B cell (primary cell): ENCODE results near the gene TSPAN9. TPM values are rescaled to one million over a fixed set of nuclear protein-coding genes. Genes with fewer than 3 reads are reported as not detected.

Experiments used
- ATAC-seq: fragments of 200-7000 bp; cut with Tn5 transposase; one replicate; pipeline ENCODE4 v1.10.0; 2021; ENCODE audit warnings: low read depth, mild to moderate bottlenecking, moderate number of reproducible peaks, moderate library complexity
- CTCF ChIA-PET: fragments of 350-600 bp; sonication (Branson Sonifier 250); formaldehyde crosslinking; loops from one replicate; lab custom pipeline; 2021; ENCODE audit warnings: antibody characterized with exemption, inconsistent platforms; lab: Charles Lee
- POLR2A ChIA-PET: fragments of 350-600 bp; sonication (Branson Sonifier 250); formaldehyde crosslinking; loops from one replicate; lab custom pipeline; 2021; ENCODE audit warnings: antibody characterized with exemption; lab: Charles Lee
- DNase-seq: peaks from one replicate; pipeline ENCODE4 v3.0.0; 2013
- H2AFZ ChIP-seq: 2 replicates; pipeline ENCODE4 v1.6.1; 2012; ENCODE audit warnings: mild to moderate bottlenecking, low read depth, low read length; ENCODE audit not compliant: insufficient read depth, poor library complexity, severe bottlenecking
- H3K27ac ChIP-seq, 2 donors: 1 replicate in 1 of 2; 2 replicates in 1 of 2; pipeline ENCODE4 v1.5.1; 2012 to 2013; ENCODE audit warnings: low read length in 2 of 2, mild to moderate bottlenecking in 2 of 2, moderate library complexity in 1 of 2
- H3K27me3 ChIP-seq, 4 experiments: fragments of 200-600 bp in 1 of 4; sonication (generic) in 1 of 4; replicated peaks in 1 of 4; 1 replicate in 2 of 4; 2 replicates in 2 of 4; pipeline versions ENCODE4 v1.6.1 to v1.7.0; 2013 to 2016; ENCODE audit warnings: low read length in 3 of 4, mild to moderate bottlenecking in 2 of 4, mixed read lengths in 1 of 4, moderate library complexity in 1 of 4; ENCODE audit not compliant: insufficient read depth in 4 of 4, control insufficient read depth in 3 of 4; ENCODE audit errors: control extremely low read depth in 1 of 4
- H3K36me3 ChIP-seq, 2 experiments: replicated peaks in 1 of 2; 1 replicate in 1 of 2; 2 replicates in 1 of 2; pipeline versions ENCODE4 v1.6.1 to v1.7.1; 2013; ENCODE audit warnings: low read length in 1 of 2; ENCODE audit not compliant: insufficient read depth in 2 of 2, control insufficient read depth in 1 of 2; ENCODE audit errors: control extremely low read depth in 1 of 2, extremely low read depth in 1 of 2
- H3K4me1 ChIP-seq, 2 donors: fragments of 200-600 bp in 1 of 2; sonication (generic) in 1 of 2; 1 replicate in 1 of 2; 2 replicates in 1 of 2; pipeline versions ENCODE4 v1.5.1 to v1.6.1; 2013 to 2017; ENCODE audit warnings: low read length in 2 of 2; ENCODE audit not compliant: control insufficient read depth in 2 of 2, insufficient read depth in 2 of 2
- H3K4me2 ChIP-seq: replicated peaks from 2 replicates; pipeline ENCODE3; 2012; ENCODE audit warnings: mild to moderate bottlenecking, low read depth, low read length; ENCODE audit not compliant: poor library complexity, severe bottlenecking
- H3K4me3 ChIP-seq, 5 experiments: fragments of 200-600 bp in 1 of 5; sonication (generic) in 1 of 5; 1 replicate in 3 of 5; 2 replicates in 2 of 5; pipeline versions ENCODE4 v1.5.1 to v1.7.0; 2011 to 2016; ENCODE audit warnings: low read length in 4 of 5, mild to moderate bottlenecking in 4 of 5, low read depth in 2 of 5, control low read depth in 1 of 5, moderate library complexity in 1 of 5; ENCODE audit not compliant: insufficient read depth in 1 of 5; ENCODE audit errors: control extremely low read depth in 1 of 5, extremely low read depth in 1 of 5
- H3K79me2 ChIP-seq: fragments of 200-600 bp; sonication (generic); one replicate; pipeline ENCODE4 v1.6.0; 2016; ENCODE audit warnings: low read length; ENCODE audit not compliant: control insufficient read depth, insufficient read depth
- H3K9ac ChIP-seq: fragments of 200-600 bp; sonication (generic); 2 replicates; pipeline ENCODE4 v1.6.1; 2017; ENCODE audit warnings: mild to moderate bottlenecking, low read length, moderate library complexity
- H3K9me3 ChIP-seq, 3 donors: one replicate each; pipeline versions ENCODE4 v1.6.1 to v1.7.1; 2013; ENCODE audit warnings: low read length in 2 of 3; ENCODE audit not compliant: control insufficient read depth in 2 of 3, insufficient read depth in 1 of 3; ENCODE audit errors: control extremely low read depth in 1 of 3
- H4K20me1 ChIP-seq: 2 replicates; pipeline ENCODE4 v1.6.0; 2012; ENCODE audit warnings: mild to moderate bottlenecking, low read length; ENCODE audit not compliant: insufficient read depth, control insufficient read depth, poor library complexity, severe bottlenecking
- H3K27ac Mint-ChIP-seq: one replicate; pipeline ENCODE4 v1.8.0; 2021; ENCODE audit warnings: mixed read lengths
- H3K27me3 Mint-ChIP-seq: one replicate; pipeline ENCODE4 v1.8.0; 2021; ENCODE audit warnings: mixed read lengths
- H3K4me1 Mint-ChIP-seq: one replicate; pipeline ENCODE4 v1.8.0; 2021; ENCODE audit warnings: mixed read lengths
- H3K4me3 Mint-ChIP-seq: one replicate; pipeline ENCODE4 v1.8.0; 2021; ENCODE audit warnings: mixed read lengths
- H3K9me3 Mint-ChIP-seq: one replicate; pipeline ENCODE4 v1.8.0; 2022; ENCODE audit warnings: mixed read lengths; ENCODE audit not compliant: insufficient read depth
- EZH2 ChIP-seq: IDR thresholded peaks from 2 replicates; pipeline ENCODE4 v1.6.1; 2012; ENCODE audit warnings: borderline replicate concordance, low read depth, mild to moderate bottlenecking, moderate library complexity, low read length; ENCODE audit not compliant: insufficient read depth, poor library complexity, severe bottlenecking
- WGBS: methylation state at CpG from one replicate; pipeline ENCODE4 v1.1.5; 2013; ENCODE audit warnings: missing lambda C conversion rate; ENCODE audit not compliant: insufficient coverage; 5-methylcytosine and 5-hydroxymethylcytosine counted together
- intact Hi-C: fragments of 100-400 bp; cut with micrococcal nuclease; formaldehyde crosslinking; loops from one replicate; pipeline ENCODE4 v1.10.0; 2022
- polyA plus RNA-seq: library from polyadenylated mRNA; depleted of rRNA; stranded (reverse); fragments of >200 nt; gene quantifications from 2 replicates; pipeline ENCODE4 v1.2.3, GENCODE V29; 2012
- total RNA-seq, 2 donors: library from RNA; stranded (reverse); fragments of 120-200 nt in 1 of 2; gene quantifications; 1 replicate in 1 of 2; 2 replicates in 1 of 2; pipeline versions ENCODE4 v1.2.3 to v1.2.4, GENCODE V29; 2013 to 2022
- TF ChIP-seq, protein P1 (sequence below): fragments of 200-600 bp; IDR thresholded peaks from one replicate; pipeline ENCODE4 v1.8.0; 2022; ENCODE audit warnings: antibody characterized with exemption, mild to moderate bottlenecking

The TSPAN9 gene
- total and polyA plus RNA-seq, 2 donors (not counting 1 experiment from before 2014, with no cell fraction given): 0.15 to 0.37 TPM

DNA sequence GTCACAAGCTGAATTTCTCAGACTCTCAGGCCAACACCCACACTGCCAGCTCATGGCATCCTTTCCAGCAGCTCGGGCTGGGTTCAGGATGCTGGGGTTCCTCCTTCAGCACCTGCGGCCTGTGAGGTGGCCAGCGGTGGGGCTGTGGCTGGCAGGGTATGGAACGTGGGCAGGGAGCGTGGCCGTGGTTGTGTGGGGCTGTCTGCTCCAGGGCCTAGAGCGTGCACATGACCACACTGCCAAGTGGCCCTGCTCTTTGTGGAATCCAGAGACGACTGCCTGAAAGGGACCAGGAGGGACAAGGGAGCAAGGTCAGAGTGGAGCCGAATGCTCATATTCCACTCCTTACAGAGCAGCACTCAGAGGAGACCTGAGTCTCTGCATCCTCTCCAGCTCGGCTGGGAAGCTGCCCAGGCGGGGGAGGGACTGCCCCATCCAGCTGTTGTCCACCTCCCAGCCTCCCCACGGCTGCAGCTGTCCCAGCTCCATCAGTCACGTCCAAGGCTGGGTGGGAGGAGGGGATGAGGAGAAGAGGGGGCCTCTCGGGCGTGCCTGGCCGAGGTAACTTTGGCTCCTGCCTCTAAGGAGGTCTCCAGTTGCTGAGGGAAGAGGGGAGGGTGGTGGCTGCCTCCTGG, 71.3 kb downstream of the TSPAN9 start:
- ChIA-PET CTCF (interaction anchor here (1.3 to 2.0 kb wide), 2 partner anchors 11 to 14 kb away, joined by 3 to 6 read pairs; no protein-coding TSS in a partner anchor), POLR2A (no interaction called here)
- Histone ChIP-seq H3K9me3 (peaks cover 0 to 6% (median 0%) of the 10 kb centered on the region in 3 donors), H2AFZ (no peak overlapping the region), H4K20me1 (no peaks in the 10 kb centered on the region), H3K27ac (no peak overlapping the region), H3K36me3 (no peaks in the 10 kb centered on the region), H3K4me2 (no peak overlapping the region), H3K27me3 (peaks cover 0 to 3% (median 0%) of the 10 kb centered on the region in 4 experiments), H3K4me3 (no peak overlapping the region), H3K4me1 (no peaks in the 10 kb centered on the region), H3K9ac (no peak overlapping the region), H3K79me2 (no peaks in the 10 kb centered on the region)
- no peak overlapping the region for H3K4me3 Mint-ChIP-seq
- intact Hi-C loops: no loop called here
- H3K4me1 Mint-ChIP-seq: no peaks in the 10 kb centered on the region
- 74% methylated on average over 14 of the region's 16 CpGs for WGBS
- TF ChIP-seq, protein P1, sequence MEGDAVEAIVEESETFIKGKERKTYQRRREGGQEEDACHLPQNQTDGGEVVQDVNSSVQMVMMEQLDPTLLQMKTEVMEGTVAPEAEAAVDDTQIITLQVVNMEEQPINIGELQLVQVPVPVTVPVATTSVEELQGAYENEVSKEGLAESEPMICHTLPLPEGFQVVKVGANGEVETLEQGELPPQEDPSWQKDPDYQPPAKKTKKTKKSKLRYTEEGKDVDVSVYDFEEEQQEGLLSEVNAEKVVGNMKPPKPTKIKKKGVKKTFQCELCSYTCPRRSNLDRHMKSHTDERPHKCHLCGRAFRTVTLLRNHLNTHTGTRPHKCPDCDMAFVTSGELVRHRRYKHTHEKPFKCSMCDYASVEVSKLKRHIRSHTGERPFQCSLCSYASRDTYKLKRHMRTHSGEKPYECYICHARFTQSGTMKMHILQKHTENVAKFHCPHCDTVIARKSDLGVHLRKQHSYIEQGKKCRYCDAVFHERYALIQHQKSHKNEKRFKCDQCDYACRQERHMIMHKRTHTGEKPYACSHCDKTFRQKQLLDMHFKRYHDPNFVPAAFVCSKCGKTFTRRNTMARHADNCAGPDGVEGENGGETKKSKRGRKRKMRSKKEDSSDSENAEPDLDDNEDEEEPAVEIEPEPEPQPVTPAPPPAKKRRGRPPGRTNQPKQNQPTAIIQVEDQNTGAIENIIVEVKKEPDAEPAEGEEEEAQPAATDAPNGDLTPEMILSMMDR: no peak
- DNase-seq (no peak), ATAC-seq (no peak)
- peaks cover 38% of the 10 kb centered on the region for H3K27me3 Mint-ChIP-seq
- H3K9me3 Mint-ChIP-seq: no peaks in the 10 kb centered on the region
- no peak overlapping the region for H3K27ac Mint-ChIP-seq

GRCh38 chr12:3149515-3150307, 72.5 kb downstream of the TSPAN9 start:
- POLR2A ChIA-PET: no interaction called here
- WGBS: 95% methylated on average over 10 of the region's 10 CpGs

More at GRCh38 chr12:3149515-3150307, 72.5 kb downstream of the TSPAN9 start:
- no peak overlapping the region for H3K4me2 ChIP-seq
- TF ChIP-seq EZH2: no peak
- TF ChIP-seq, protein P1: no peak
- no peak for ATAC-seq
- no peak overlapping the region for H3K9ac ChIP-seq
- H3K27me3 ChIP-seq: peaks cover 0 to 5% (median 0%) of the 10 kb centered on the region in 4 experiments
- no peak overlapping the region for H2AFZ ChIP-seq
- peaks cover 0 to 6% (median 0%) of the 10 kb centered on the region in 3 donors for H3K9me3 ChIP-seq
- Mint-ChIP-seq H3K4me1 (no peaks in the 10 kb centered on the region), H3K4me3 (no peak overlapping the region), H3K9me3 (no peaks in the 10 kb centered on the region), H3K27ac (no peak overlapping the region), H3K27me3 (peaks cover 38% of the 10 kb centered on the region)
- no peaks in the 10 kb centered on the region for H3K79me2 ChIP-seq
- CTCF ChIA-PET: interaction anchor here (1.3 to 2.0 kb wide), 2 partner anchors 13 to 15 kb away, joined by 3 to 6 read pairs; no protein-coding TSS in a partner anchor
- DNase-seq: no peak
- H3K27ac ChIP-seq: no peak overlapping the region
- no peak overlapping the region for H3K4me3 ChIP-seq
- intact Hi-C loops: no loop called here
- H3K4me1 ChIP-seq: no peaks in the 10 kb centered on the region
- no peaks in the 10 kb centered on the region for H4K20me1 ChIP-seq
- no peaks in the 10 kb centered on the region for H3K36me3 ChIP-seq
